ENCODE results near the gene KAT14.
"Not testable (repeated sequence)": the region's sequence is repeated elsewhere in the genome, so short reads cannot be mapped to it uniquely, and the experiment has no call there.

KAT14 gene

DNA sequence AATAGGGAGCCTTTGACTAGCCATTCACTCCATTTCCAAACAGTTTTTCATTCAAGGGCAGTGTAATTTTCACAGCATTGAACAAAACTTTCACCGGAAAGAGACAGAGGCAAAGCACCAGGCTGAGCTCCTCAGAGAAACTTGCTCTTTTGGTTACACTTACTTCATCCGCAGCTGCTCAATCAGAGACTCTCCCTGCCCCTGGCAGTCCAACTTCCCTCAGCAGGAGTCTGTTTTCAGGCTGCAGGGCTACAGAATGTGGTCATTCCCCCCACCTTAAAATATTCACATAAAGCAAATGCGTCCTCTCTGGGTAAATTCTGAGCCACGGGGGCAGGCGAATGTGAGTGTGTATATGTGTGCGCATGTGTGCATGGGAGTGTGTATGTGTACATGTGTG, 80.6 kb downstream of the KAT14 start:
- no peak for DNase-seq (ENCODE audit: low read depth)

DNA sequence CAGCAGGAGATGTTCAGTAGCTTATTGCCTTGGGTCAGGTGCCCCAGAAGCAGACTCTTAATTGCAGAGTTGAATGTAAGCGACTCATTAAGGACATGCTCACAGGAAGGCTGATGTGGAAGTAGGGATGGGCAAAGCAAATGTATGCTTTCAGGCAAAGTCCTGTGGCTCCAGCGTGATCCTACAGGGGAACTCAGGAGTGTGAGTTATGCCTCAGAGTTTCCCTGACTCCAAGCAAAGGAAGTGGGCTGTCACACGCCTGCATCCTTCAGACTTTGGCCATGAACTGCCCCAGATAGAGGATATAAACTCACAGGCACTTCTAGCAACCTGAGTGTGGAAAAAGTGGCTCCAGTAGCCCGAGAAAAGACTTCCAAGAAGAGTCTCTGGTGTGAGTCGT, 85.7 kb downstream of the KAT14 start:
- DNase-seq (ENCODE audit: low read depth): no peak

DNA sequence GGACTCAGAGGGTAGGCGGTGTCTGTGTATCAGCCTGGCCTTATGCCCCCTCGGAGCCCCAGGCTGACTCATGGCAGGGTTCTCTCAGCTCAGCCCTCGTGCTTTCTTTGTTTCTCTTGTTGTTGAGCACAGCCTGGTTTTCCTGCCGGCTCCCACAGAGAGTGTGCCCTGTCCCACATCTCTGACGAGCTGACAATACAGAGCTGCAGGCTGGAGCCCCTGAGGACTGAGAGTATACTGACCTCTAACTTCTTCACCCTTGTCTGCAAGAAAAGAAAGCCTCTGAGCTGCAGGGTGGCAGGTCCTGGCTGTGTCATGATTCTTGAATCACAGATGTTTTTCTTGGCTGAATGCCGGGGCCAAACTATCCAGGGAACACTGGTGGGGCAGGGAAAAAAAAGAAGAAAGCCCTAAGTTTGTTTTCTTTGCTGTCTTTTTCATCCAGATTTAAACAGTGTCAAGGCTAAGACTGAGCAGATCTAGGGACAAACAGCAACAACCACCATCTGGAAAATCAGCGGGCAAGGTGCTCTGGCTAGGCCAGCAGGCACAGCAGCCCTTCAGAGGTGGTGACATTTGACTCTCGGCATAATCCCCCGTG, 87.4 kb downstream of the KAT14 start:
- DNase-seq (ENCODE audit: low read depth): no peak

DNA sequence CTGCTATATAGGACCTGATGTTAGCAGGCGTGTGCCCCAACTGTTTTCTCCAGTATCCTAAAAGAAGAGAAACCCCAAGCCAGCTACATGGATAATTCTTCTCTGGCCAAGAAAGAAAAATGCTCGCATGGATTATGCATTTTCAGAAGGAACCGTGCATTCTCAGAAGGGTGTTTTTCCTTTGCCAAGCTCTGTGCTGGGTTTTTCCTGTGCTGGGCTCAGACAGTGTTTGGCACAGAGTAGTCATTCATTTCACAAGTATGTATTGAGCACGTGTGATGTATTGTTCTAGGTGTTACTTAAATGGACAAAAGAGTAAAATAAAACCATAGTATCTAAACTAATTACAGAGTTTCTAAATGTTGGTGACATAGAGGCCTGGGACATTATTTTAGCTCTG, 88.0 kb downstream of the KAT14 start:
- DNase-seq (ENCODE audit: low read depth): no peak

DNA sequence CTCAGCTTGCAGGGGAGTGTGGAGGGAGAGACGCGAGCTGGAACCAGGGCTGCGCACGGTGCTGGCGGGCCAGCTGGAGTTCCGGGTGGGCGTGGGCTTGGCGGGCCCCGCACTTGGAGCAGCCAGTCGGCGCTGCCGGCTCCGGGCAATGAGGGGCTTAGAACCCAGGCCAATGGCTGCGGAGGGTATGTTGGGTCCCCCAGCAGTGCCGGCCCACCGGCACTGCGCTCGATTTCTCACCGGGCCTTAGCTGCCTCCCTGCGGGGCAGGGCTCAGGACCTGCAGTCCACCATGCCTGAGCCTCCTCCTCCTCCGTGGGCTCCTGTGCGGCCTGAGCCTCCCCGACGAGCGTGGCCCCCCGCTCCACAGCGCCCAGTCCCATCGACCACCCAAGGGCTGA, 89.1 kb downstream of the KAT14 start:
- DNase-seq (ENCODE audit: low read depth): not testable (repeated sequence)

DNA sequence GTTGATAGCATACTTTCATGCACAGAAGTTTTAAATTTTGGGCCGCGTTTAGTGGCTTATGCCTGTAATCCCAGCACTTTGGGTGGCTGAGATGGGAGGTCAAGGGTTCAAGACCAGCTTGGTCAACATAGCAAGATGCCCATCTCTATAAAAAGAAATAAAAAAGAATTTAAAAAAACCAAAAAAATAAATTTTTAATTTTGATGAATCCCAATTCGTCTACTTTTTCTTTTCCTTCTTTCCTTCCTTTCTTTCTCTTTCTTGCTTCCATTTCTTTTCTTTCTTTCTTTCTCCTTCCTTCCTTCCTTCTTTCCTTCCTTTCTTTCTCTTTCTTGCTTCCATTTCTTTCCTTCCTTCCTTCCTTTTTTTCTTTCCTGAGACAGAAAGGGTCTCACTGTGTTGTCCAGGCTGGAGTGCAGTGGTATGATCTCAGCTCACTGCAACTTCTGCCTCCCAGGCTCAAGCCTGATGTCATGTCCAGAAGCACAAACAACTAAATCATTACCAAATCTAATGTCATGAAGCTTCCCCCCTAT, 95.8 kb downstream of the KAT14 start:
- DNase-seq (ENCODE audit: low read depth): no peak

Measured in T-helper 22 cell (primary cell).